Activated T-cell treated with anti-CD3 and anti-CD28 coated beads for 4 hours (primary cell): ENCODE data around the gene CAPZA1.
A peak's percentile ranks its signal among the peaks of the same experiment; 100 is the strongest.

Experiments used
- DNase-seq: peaks from one replicate; pipeline ENCODE4 v3.0.0-alpha.2; 2020

The CAPZA1 gene

GRCh38 chr1:112702420-112703261 lies 83.0 kb downstream of the CAPZA1 start:
- no peak for DNase-seq

- DNase-seq: no peak
Observed at GRCh38 chr1:112703706-112704105, 84.1 kb downstream of the CAPZA1 start.

GRCh38 chr1:112704391-112704933 lies 84.8 kb downstream of the CAPZA1 start:
- DNase-seq: no peak

DNA sequence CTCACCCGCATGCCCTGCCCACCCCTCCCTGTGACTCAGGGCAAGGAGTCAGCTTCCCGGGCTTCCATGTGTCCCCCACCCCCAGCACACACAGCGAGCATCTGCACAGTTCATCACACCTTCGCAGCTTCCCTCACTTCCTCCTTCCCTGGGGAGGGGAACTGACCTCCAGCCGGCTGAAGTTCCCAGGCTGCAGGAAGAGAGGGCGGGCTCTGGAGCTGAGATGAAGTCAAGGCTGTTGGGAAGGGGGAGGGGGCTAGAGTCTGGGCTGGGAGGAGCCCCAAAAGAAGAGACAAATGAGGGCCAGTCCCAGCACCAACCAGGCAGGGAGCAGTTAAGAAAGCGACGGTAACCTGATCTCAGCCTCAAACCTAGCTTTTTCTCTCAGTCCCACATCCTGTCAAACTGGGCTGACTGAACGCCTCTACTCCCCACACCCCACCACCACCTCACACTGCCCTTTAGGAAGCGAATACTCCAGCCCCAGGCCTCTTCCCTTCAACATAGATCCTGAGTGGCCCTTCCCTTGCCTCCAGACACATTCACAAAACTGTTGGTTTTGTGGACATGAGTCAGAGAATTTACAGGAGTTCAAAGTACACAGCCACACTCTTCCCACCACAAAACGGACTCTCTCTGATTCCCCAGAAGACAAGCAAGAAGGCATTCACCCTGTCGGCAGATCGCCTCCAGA lies 85.4 kb downstream of the CAPZA1 start:
- DNase-seq: no peak

- DNase-seq: no peak
Observed at GRCh38 chr1:112706505-112707220, 87.0 kb downstream of the CAPZA1 start, which contains the start of gene RHOC. RHOC (minus strand) TSS chr1:112707127; CDS start chr1:112703799, 3,328 bp downstream.

- peak; percentile 48 for DNase-seq
Observed at GRCh38 chr1:112707221-112708001, 87.8 kb downstream of the CAPZA1 start.

- DNase-seq: no peak
Observed at GRCh38 chr1:112708002-112708448, 88.4 kb downstream of the CAPZA1 start.

- DNase-seq: no peak
Observed at GRCh38 chr1:112708489-112708888, 88.9 kb downstream of the CAPZA1 start.

DNA sequence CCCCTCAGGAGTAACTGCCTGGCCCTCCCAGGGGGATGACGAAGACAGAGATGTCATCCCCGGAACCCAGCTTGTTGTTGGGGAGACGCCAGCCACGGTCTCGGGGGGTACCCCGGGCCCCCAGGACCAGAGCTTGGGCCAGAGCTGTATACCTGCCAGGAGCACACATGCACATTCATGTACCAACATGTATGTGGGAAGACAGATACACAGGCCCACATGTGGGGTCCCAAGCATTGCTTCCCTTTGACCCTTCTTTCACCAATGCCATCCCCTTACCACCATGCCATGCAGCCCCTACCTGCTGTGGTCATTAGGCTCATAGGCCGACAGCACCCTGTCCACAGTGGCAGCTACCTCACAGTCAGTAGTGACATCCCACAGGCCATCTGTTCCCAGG lies 90.5 kb downstream of the CAPZA1 start:
- DNase-seq: no peak

- no peak for DNase-seq
Observed at GRCh38 chr1:112710586-112710985, 91.0 kb downstream of the CAPZA1 start.

DNA sequence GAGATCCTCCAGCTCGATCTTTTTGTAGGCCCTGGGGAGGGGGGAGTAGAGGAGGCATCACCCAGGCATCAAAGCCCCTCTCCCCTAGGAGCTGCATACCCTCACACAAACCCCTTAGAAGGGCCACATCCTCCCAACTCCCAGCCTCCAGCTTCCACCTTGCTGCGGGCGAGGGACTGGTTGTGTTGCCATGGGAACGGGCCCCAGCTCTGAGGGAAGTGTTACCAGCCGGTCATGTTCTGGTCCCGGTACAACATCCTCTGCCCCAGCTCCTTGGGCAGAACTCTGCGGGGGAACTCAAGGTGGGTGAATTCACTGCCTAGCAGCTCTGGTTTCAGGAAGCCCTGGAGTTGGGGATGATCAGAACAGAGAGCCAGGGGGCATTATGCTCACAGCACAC lies 91.4 kb downstream of the CAPZA1 start:
- no peak for DNase-seq

GRCh38 chr1:112711670-112712069 lies 92.0 kb downstream of the CAPZA1 start:
- DNase-seq: no peak

- DNase-seq: no peak
Observed at GRCh38 chr1:112712191-112712590, 92.6 kb downstream of the CAPZA1 start.

DNA sequence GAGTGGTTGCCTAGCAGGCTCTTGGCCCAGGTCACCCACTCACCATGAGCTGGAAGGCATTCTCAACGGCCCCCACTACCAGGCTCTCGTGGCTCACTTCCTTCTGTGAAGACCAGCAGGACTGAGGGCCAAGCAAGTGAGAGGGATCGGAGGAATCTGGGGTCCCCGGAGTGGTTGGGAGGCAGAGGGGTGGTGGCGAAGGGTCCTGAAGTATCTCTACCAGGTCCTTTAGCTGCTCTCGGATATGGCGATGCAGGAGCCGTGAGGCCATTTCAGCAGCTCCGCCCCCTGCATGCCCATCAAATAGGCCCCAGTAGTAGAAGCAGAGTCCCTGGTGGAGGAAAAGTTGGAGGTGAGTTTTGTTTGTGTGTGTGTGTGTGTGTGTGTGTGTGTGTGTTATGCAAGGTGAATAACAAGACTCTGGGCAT lies 93.1 kb downstream of the CAPZA1 start:
- DNase-seq: no peak

DNA sequence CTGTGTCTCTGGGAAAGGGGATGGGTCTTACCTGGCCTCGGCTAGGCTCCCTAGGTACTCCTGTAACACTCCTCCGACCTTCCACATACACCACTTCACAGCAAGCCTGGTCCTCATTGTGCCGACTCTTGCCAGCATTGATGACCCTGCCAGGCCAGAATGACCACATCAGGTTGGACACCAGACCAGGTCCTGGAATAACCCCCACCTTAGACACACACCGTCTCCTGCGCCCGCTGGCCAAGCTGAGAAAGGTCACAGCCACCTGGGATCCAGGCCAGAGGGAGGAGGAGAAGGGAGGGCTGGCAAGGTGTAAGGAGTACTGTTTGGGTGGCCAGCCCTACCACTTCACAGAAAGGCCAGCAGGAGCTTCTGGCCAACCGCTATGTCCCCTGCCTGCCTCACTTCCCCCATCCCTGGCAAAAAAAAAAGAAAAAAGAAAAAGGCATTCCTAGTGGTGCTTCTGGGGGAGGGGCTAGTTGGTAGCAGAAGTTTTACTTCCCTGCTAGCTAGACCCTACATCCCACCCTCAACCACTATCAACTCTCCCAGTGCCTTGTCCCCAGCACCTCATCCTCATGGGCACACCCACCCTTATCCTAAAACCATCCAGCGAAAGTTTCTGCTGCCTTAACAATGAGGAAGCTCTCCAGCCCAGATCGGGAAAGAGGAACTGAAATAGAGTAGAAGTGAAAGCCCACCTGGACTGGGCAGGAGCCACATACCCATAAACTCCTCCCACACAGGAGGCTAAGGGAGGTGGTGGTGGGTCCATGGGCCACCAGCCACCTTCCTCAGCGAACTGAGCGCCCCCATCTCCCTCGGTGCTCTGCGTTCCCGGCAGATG lies 94.1 kb downstream of the CAPZA1 start:
- no peak for DNase-seq

GRCh38 chr1:112714313-112715263 lies 95.0 kb downstream of the CAPZA1 start:
- DNase-seq: no peak

- peak; percentile 97 for DNase-seq
Observed at GRCh38 chr1:112715264-112716053, 95.8 kb downstream of the CAPZA1 start, which contains the start of gene PPM1J. PPM1J (minus strand) TSS chr1:112715332; CDS start chr1:112715301, 31 bp downstream.

- DNase-seq: peak; percentile 70
Observed at GRCh38 chr1:112716133-112716720, 96.6 kb downstream of the CAPZA1 start.
